ENCODE results near the gene VGLL1.

The VGLL1 gene

GRCh38 chrX:136491832-136492231 lies 40.2 kb upstream of the VGLL1 start:
- Histone ChIP-seq H3K27ac (replicated peaks) (no peak overlapping the region), H3K27me3 (ENCODE audit: insufficient read depth, poor library complexity, severe bottlenecking) (no peaks in the 10 kb centered on the region), H3K4me3 (replicated peaks; ENCODE audit: insufficient read depth, low read length) (no peak overlapping the region)
- no peak for DNase-seq (ENCODE audit: low read depth in 1 of 2, low spot score in 1 of 2)
- TF ChIP-seq CTCF (IDR thresholded peaks at IDR 0.05; ENCODE audit: insufficient read depth, low read length) (no peak), REST (IDR thresholded peaks at IDR 0.05; ENCODE audit: insufficient replicate concordance, low read depth) (no peak), POLR2AphosphoS5 (IDR thresholded peaks at IDR 0.05; ENCODE audit: low read depth) (no peak), GABPA (IDR thresholded peaks at IDR 0.05; ENCODE audit: low read depth) (no peak), SPI1 (IDR thresholded peaks at IDR 0.05; ENCODE audit: borderline replicate concordance, low read depth) (no peak)

GRCh38 chrX:136493011-136493410 lies 39.0 kb upstream of the VGLL1 start:
- no peak for TF ChIP-seq GABPA (IDR thresholded peaks at IDR 0.05; ENCODE audit: low read depth)
- TF ChIP-seq POLR2AphosphoS5 (IDR thresholded peaks at IDR 0.05; ENCODE audit: low read depth), result no peak
- TF ChIP-seq CTCF (IDR thresholded peaks at IDR 0.05; ENCODE audit: insufficient read depth, low read length), result no peak
- no peak for TF ChIP-seq REST (IDR thresholded peaks at IDR 0.05; ENCODE audit: insufficient replicate concordance, low read depth)
- TF ChIP-seq SPI1 (IDR thresholded peaks at IDR 0.05; ENCODE audit: borderline replicate concordance, low read depth), result no peak
- H3K27me3 ChIP-seq (ENCODE audit: insufficient read depth, poor library complexity, severe bottlenecking), result no peaks in the 10 kb centered on the region
- DNase-seq (ENCODE audit: low read depth in 1 of 2, low spot score in 1 of 2), result peak in 1 of 2 experiments; percentile 10
- no peak overlapping the region for H3K27ac ChIP-seq (replicated peaks)
- no peak overlapping the region for H3K4me3 ChIP-seq (replicated peaks; ENCODE audit: insufficient read depth, low read length)

GRCh38 chrX:136495043-136495442 lies 37.0 kb upstream of the VGLL1 start:
- TF ChIP-seq POLR2AphosphoS5 (IDR thresholded peaks at IDR 0.05; ENCODE audit: low read depth) (peak; percentile 68), GABPA (IDR thresholded peaks at IDR 0.05; ENCODE audit: low read depth) (no peak), SPI1 (IDR thresholded peaks at IDR 0.05; ENCODE audit: borderline replicate concordance, low read depth) (peak; percentile 52; the same call in 1 of the 2 replicates)
- H3K27me3 ChIP-seq (ENCODE audit: insufficient read depth, poor library complexity, severe bottlenecking), result no peaks in the 10 kb centered on the region
- peak overlapping the region; percentile 95 for H3K27ac ChIP-seq (replicated peaks)
- DNase-seq (ENCODE audit: low read depth in 1 of 2, low spot score in 1 of 2), result peak; percentile 54 to 76
- H3K4me3 ChIP-seq (replicated peaks; ENCODE audit: insufficient read depth, low read length), result no peak overlapping the region

- Histone ChIP-seq H3K27me3 (ENCODE audit: insufficient read depth, poor library complexity, severe bottlenecking) (no peaks in the 10 kb centered on the region), H3K27ac (replicated peaks) (peak overlapping the region; percentile 95), H3K4me3 (replicated peaks; ENCODE audit: insufficient read depth, low read length) (peak overlapping the region; percentile 72)
- no peak for DNase-seq (ENCODE audit: low read depth in 1 of 2, low spot score in 1 of 2)
- no peak for TF ChIP-seq CTCF (IDR thresholded peaks at IDR 0.05; ENCODE audit: insufficient read depth, low read length)
- no peak for TF ChIP-seq REST (IDR thresholded peaks at IDR 0.05; ENCODE audit: insufficient replicate concordance, low read depth)
- TF ChIP-seq SPI1 (IDR thresholded peaks at IDR 0.05; ENCODE audit: borderline replicate concordance, low read depth), result no peak
- TF ChIP-seq GABPA (IDR thresholded peaks at IDR 0.05; ENCODE audit: low read depth), result no peak
- no peak for TF ChIP-seq POLR2AphosphoS5 (IDR thresholded peaks at IDR 0.05; ENCODE audit: low read depth)
These were observed 35.7 kb upstream of the VGLL1 start for GRCh38 chrX:136496186-136496763.
